ENCODE results near the gene DDX60. TPM values are rescaled to one million over a fixed set of nuclear protein-coding genes. Genes with fewer than 3 reads are reported as not detected.

Gene DDX60
- polyA plus RNA-seq, 1 donor from 2014 or later: not detected

- Histone ChIP-seq H3K9ac (ENCODE audit: low read length) (no peak overlapping the region), H3K79me2 (replicated peaks; ENCODE audit: insufficient read depth, low read length) (no peaks in the 10 kb centered on the region), H2AFZ (ENCODE audit: low read depth, low read length) (no peak overlapping the region), H3K9me3 (ENCODE audit: low read length) (peaks cover 8% of the 10 kb centered on the region), H3K4me3 (ENCODE audit: low read length) (no peak overlapping the region), H3K4me2 (ENCODE audit: low read length) (no peak overlapping the region), H3K36me3 (ENCODE audit: insufficient read depth, low read length) (no peaks in the 10 kb centered on the region), H3K27ac (ENCODE audit: low read length) (no peak overlapping the region), H3K27me3 (ENCODE audit: insufficient read depth, low read depth, low read length) (no peaks in the 10 kb centered on the region), H3K9me2 (ENCODE audit: insufficient read depth, low read length) (no peaks in the 10 kb centered on the region), H4K20me1 (ENCODE audit: insufficient read depth) (no peaks in the 10 kb centered on the region), H3F3A (ENCODE audit: insufficient read depth, low read length, poor library complexity, severe bottlenecking) (no peaks in the 10 kb centered on the region)
- TF ChIP-seq POLR2AphosphoS5 (IDR thresholded peaks at IDR 0.05) (no peak), EP300 (conservative IDR thresholded peaks at IDR 0.05; ENCODE audit: poor library complexity, severe bottlenecking) (no peak), SMC3 (conservative IDR thresholded peaks at IDR 0.05; ENCODE audit: poor library complexity) (no peak), RAD21 (conservative IDR thresholded peaks at IDR 0.05) (no peak), TAF1 (IDR thresholded peaks at IDR 0.05; ENCODE audit: low read depth) (no peak), MXI1 (conservative IDR thresholded peaks at IDR 0.05; ENCODE audit: poor library complexity, severe bottlenecking) (no peak), EZH2 (IDR thresholded peaks at IDR 0.05; ENCODE audit: borderline replicate concordance, insufficient read depth, low read length, poor library complexity, severe bottlenecking) (no peak), CTCF (IDR thresholded peaks at IDR 0.05; ENCODE audit: poor library complexity, severe bottlenecking) (no peak)
- TF ChIP-seq, protein P1, sequence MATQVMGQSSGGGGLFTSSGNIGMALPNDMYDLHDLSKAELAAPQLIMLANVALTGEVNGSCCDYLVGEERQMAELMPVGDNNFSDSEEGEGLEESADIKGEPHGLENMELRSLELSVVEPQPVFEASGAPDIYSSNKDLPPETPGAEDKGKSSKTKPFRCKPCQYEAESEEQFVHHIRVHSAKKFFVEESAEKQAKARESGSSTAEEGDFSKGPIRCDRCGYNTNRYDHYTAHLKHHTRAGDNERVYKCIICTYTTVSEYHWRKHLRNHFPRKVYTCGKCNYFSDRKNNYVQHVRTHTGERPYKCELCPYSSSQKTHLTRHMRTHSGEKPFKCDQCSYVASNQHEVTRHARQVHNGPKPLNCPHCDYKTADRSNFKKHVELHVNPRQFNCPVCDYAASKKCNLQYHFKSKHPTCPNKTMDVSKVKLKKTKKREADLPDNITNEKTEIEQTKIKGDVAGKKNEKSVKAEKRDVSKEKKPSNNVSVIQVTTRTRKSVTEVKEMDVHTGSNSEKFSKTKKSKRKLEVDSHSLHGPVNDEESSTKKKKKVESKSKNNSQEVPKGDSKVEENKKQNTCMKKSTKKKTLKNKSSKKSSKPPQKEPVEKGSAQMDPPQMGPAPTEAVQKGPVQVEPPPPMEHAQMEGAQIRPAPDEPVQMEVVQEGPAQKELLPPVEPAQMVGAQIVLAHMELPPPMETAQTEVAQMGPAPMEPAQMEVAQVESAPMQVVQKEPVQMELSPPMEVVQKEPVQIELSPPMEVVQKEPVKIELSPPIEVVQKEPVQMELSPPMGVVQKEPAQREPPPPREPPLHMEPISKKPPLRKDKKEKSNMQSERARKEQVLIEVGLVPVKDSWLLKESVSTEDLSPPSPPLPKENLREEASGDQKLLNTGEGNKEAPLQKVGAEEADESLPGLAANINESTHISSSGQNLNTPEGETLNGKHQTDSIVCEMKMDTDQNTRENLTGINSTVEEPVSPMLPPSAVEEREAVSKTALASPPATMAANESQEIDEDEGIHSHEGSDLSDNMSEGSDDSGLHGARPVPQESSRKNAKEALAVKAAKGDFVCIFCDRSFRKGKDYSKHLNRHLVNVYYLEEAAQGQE (IDR thresholded peaks at IDR 0.05; ENCODE audit: borderline replicate concordance): no peak
These were observed 119.1 kb downstream of the DDX60 start for GRCh38 chr4:168199260-168199957.

GRCh38 chr4:168197926-168198325 is 120.6 kb downstream of the DDX60 start:
- Histone ChIP-seq H3K9ac (ENCODE audit: low read length) (no peak overlapping the region), H3F3A (ENCODE audit: insufficient read depth, low read length, poor library complexity, severe bottlenecking) (no peaks in the 10 kb centered on the region), H2AFZ (ENCODE audit: low read depth, low read length) (no peak overlapping the region), H3K79me2 (replicated peaks; ENCODE audit: insufficient read depth, low read length) (no peaks in the 10 kb centered on the region), H3K9me2 (ENCODE audit: insufficient read depth, low read length) (no peaks in the 10 kb centered on the region), H4K20me1 (ENCODE audit: insufficient read depth) (no peaks in the 10 kb centered on the region), H3K4me2 (ENCODE audit: low read length) (no peak overlapping the region), H3K9me3 (ENCODE audit: low read length) (no peaks in the 10 kb centered on the region), H3K4me3 (ENCODE audit: low read length) (no peak overlapping the region), H3K36me3 (ENCODE audit: insufficient read depth, low read length) (no peaks in the 10 kb centered on the region), H3K27ac (ENCODE audit: low read length) (no peak overlapping the region), H3K27me3 (ENCODE audit: insufficient read depth, low read depth, low read length) (no peaks in the 10 kb centered on the region)
- no peak for TF ChIP-seq RAD21 (conservative IDR thresholded peaks at IDR 0.05)
- TF ChIP-seq MXI1 (conservative IDR thresholded peaks at IDR 0.05; ENCODE audit: poor library complexity, severe bottlenecking): no peak
- no peak for TF ChIP-seq EZH2 (IDR thresholded peaks at IDR 0.05; ENCODE audit: borderline replicate concordance, insufficient read depth, low read length, poor library complexity, severe bottlenecking)
- no peak for TF ChIP-seq SMC3 (conservative IDR thresholded peaks at IDR 0.05; ENCODE audit: poor library complexity)
- TF ChIP-seq POLR2AphosphoS5 (IDR thresholded peaks at IDR 0.05): no peak
- TF ChIP-seq CTCF (IDR thresholded peaks at IDR 0.05; ENCODE audit: poor library complexity, severe bottlenecking): no peak
- no peak for TF ChIP-seq TAF1 (IDR thresholded peaks at IDR 0.05; ENCODE audit: low read depth)
- TF ChIP-seq, protein P1 (IDR thresholded peaks at IDR 0.05; ENCODE audit: borderline replicate concordance): no peak
- no peak for TF ChIP-seq EP300 (conservative IDR thresholded peaks at IDR 0.05; ENCODE audit: poor library complexity, severe bottlenecking)

Measured in neural cell (in vitro differentiated cells).